Sigmoid colon (tissue), 4 donors: Measurements from ENCODE around the gene CAST.

Experiments
- CTCF ChIP-seq, 4 experiments: fragments of 450-650 bp in 3 of 4; fragments of 200-600 bp in 1 of 4; IDR thresholded peaks; one replicate each; pipeline ENCODE4 v1.5.1; 2016 to 2019; ENCODE audit warnings: antibody characterized with exemption in 4 of 4, mild to moderate bottlenecking in 3 of 4, moderate library complexity in 2 of 4
- EP300 ChIP-seq, 4 donors: sonication (generic); formaldehyde crosslinking; IDR thresholded peaks; one replicate each; pipeline ENCODE4 v1.6.1; 2017; ENCODE audit warnings: antibody characterized with exemption in 4 of 4
- POLR2A ChIP-seq, 2 donors: fragments of 450-650 bp; IDR thresholded peaks; one replicate each; pipeline ENCODE4 v1.6.1; 2016; ENCODE audit warnings: antibody characterized with exemption in 2 of 2, mild to moderate bottlenecking in 2 of 2, moderate library complexity in 2 of 2
- POLR2AphosphoS5 ChIP-seq, 4 donors: sonication (generic); formaldehyde crosslinking; IDR thresholded peaks; one replicate each; pipeline ENCODE4 v1.6.1; 2017; ENCODE audit warnings: antibody characterized with exemption in 4 of 4

- TF ChIP-seq CTCF (IDR thresholded peaks at IDR 0.05) = no peak
- no peak for TF ChIP-seq POLR2A (IDR thresholded peaks at IDR 0.05)
- no peak for TF ChIP-seq EP300 (IDR thresholded peaks at IDR 0.05)
- TF ChIP-seq POLR2AphosphoS5 (IDR thresholded peaks at IDR 0.05) = no peak
Observed at GRCh38 chr5:96817506-96817905, 155.3 kb downstream of the CAST start.
